ENCODE measurements around the gene EDC3. TPM values are rescaled to one million over a fixed set of nuclear protein-coding genes. Genes with fewer than 3 reads are reported as not detected.

Gene EDC3
- polyA plus RNA-seq, 1 of the 3 experiments (the other 2 are of a cell fraction) = 34.9 TPM

DNA sequence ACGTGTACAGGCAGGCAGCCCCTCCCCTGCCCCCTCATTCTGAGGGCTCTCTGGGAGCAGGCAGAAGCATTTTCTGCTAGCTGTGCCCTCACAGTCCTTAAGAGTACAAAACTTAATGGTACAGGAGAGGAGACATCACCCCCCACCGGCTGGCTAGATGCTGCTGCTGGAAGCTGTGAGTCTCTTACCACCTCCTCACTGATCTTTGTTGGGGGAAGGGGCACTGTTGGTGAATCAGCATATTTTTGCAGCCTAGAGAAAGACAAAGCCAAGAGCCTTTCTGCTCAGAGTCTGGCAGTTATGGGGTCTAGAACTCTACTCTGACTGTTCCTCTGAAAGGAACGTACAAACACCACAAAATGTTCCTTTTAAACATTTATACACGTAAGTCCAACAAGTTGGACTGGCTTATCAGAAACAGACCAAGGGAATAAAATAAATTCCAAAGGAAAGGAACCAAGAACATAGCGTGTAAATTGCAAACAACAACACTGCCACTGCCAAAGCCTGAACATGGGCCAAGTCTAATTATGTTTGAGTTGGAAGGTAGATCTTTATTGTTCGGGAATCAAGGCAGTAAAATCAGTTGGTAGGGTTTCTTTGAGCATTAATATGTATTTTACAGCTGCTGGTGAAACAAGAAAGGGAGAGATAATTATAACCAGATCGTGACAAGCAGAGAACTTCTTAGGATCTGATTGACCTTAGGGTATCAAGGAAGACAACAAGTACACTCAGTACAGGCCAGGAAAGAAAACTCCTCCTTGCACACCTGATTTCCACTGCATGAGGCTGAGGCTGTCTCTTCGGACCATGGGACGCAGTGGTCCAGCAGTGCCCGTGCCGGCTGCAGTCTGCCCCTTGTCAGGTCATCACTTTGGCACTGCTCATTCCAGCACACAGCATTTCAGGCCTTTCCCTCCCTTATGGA, 52.8 kb downstream of the EDC3 start:
- DNase-seq = no peak
- ChIA-PET POLR2A (no interaction called here), CTCF (interaction anchor here (12.9 to 39.4 kb wide), 3 partner anchors 9 to 130 kb away, joined by 141 to 1109 read pairs (median 245); partner anchors contain the start of genes CLK3 and CSK)

More for the DNA sequence above, 52.8 kb downstream of the EDC3 start:
- no peak overlapping the region for H3K4me3 ChIP-seq (ENCODE audit: low read depth in 2 of 2, low read length in 1 of 2)
- peaks cover 9 to 23% of the 10 kb centered on the region in 2 experiments for H3K36me3 ChIP-seq (replicated peaks in 1 of 2; ENCODE audit: control insufficient read depth in 1 of 2, insufficient read depth in 2 of 2, low read length in 1 of 2)
- H3K79me2 ChIP-seq (ENCODE audit: insufficient read depth) = peaks cover 13% of the 10 kb centered on the region; the same call in 1 of the 2 replicates
- peaks cover 26% of the 10 kb centered on the region for H4K20me1 ChIP-seq (ENCODE audit: insufficient read depth)
- 90% methylated on average over 11 of the region's 11 CpGs for WGBS (ENCODE audit: low lambda C conversion rate)
- no peaks in the 10 kb centered on the region for H3K9me3 ChIP-seq
- no peak overlapping the region for H2AFZ ChIP-seq (ENCODE audit: low read depth)
- H3F3A ChIP-seq (replicated peaks; ENCODE audit: insufficient read depth) = no peaks in the 10 kb centered on the region
- no peak overlapping the region for H3K4me2 ChIP-seq
- TF ChIP-seq NRF1 (IDR thresholded peaks at IDR 0.05; ENCODE audit: low read depth, low read length) (no peak), JUND (IDR thresholded peaks at IDR 0.05) (no peak), EZH2phosphoT487 (IDR thresholded peaks at IDR 0.05; ENCODE audit: borderline replicate concordance, low read depth) (no peak), REST (IDR thresholded peaks at IDR 0.05; ENCODE audit: low read depth, low read length) (no peak), RCOR1 (IDR thresholded peaks at IDR 0.05; ENCODE audit: low read length) (no peak), SMC3 (IDR thresholded peaks at IDR 0.05; ENCODE audit: low read depth, low read length) (no peak), TAF1 (IDR thresholded peaks at IDR 0.05; ENCODE audit: borderline replicate concordance, low read depth, low read length) (no peak)
- TF ChIP-seq, protein P1, sequence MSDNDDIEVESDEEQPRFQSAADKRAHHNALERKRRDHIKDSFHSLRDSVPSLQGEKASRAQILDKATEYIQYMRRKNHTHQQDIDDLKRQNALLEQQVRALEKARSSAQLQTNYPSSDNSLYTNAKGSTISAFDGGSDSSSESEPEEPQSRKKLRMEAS (IDR thresholded peaks at IDR 0.05; ENCODE audit: low read depth) = no peak
- TF ChIP-seq, protein P2, sequence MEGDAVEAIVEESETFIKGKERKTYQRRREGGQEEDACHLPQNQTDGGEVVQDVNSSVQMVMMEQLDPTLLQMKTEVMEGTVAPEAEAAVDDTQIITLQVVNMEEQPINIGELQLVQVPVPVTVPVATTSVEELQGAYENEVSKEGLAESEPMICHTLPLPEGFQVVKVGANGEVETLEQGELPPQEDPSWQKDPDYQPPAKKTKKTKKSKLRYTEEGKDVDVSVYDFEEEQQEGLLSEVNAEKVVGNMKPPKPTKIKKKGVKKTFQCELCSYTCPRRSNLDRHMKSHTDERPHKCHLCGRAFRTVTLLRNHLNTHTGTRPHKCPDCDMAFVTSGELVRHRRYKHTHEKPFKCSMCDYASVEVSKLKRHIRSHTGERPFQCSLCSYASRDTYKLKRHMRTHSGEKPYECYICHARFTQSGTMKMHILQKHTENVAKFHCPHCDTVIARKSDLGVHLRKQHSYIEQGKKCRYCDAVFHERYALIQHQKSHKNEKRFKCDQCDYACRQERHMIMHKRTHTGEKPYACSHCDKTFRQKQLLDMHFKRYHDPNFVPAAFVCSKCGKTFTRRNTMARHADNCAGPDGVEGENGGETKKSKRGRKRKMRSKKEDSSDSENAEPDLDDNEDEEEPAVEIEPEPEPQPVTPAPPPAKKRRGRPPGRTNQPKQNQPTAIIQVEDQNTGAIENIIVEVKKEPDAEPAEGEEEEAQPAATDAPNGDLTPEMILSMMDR (IDR thresholded peaks at IDR 0.05) = no peak
- H3K4me1 ChIP-seq (ENCODE audit: control insufficient read depth in 1 of 2, insufficient read depth in 2 of 2, low read depth in 1 of 2, low read length in 1 of 2) = peaks cover 0 to 3% of the 10 kb centered on the region in 2 experiments; a peak in 1 of 4 replicates
- H3K27me3 ChIP-seq (ENCODE audit: insufficient read depth) = no peaks in the 10 kb centered on the region
- H3K9ac ChIP-seq = no peak overlapping the region
- no peaks in the 10 kb centered on the region for H3K9me2 ChIP-seq
- H3K27ac ChIP-seq (ENCODE audit: low read depth in 2 of 2, low read length in 1 of 2) = no peak overlapping the region
